ENCODE measurements around the gene PCSK6.
A peak's percentile ranks its signal among the peaks of the same experiment; 100 is the strongest.

Gene PCSK6

GRCh38 chr15:101491734-101492640 lies 2.5 kb upstream of the PCSK6 start:
- no peak for DNase-seq (ENCODE audit: low read depth, low spot score)
- no peaks in the 10 kb centered on the region for H3K36me3 ChIP-seq (ENCODE audit: control insufficient read depth, insufficient read depth, low read length)
- peaks cover 20% of the 10 kb centered on the region; the same call in 1 of the 2 replicates for H3K27me3 ChIP-seq (ENCODE audit: control insufficient read depth, insufficient read depth, low read length)
- H3K9me3 ChIP-seq (ENCODE audit: control insufficient read depth, insufficient read depth, low read length): no peaks in the 10 kb centered on the region
- no peak overlapping the region for H3K4me3 ChIP-seq (ENCODE audit: low read length)
- H3K4me1 ChIP-seq (ENCODE audit: control insufficient read depth, insufficient read depth, low read length): peaks cover 5% of the 10 kb centered on the region; the same call in 1 of the 2 replicates
- no CpG with 5 or more reads among the region's 18 CpGs for WGBS (ENCODE audit: insufficient coverage, insufficient read length)
- H3K27ac ChIP-seq (ENCODE audit: low read length): no peak overlapping the region

- peaks cover 25% of the 10 kb centered on the region; the same call in 1 of the 2 replicates for H3K27me3 ChIP-seq (ENCODE audit: control insufficient read depth, insufficient read depth, low read length)
- no peak overlapping the region for H3K27ac ChIP-seq (ENCODE audit: low read length)
- WGBS (ENCODE audit: insufficient coverage, insufficient read length): no CpG with 5 or more reads among the region's 16 CpGs
- peaks cover 4% of the 10 kb centered on the region; the same call in 1 of the 2 replicates for H3K4me1 ChIP-seq (ENCODE audit: control insufficient read depth, insufficient read depth, low read length)
- no peak for DNase-seq (ENCODE audit: low read depth, low spot score)
- no peaks in the 10 kb centered on the region for H3K36me3 ChIP-seq (ENCODE audit: control insufficient read depth, insufficient read depth, low read length)
- H3K4me3 ChIP-seq (ENCODE audit: low read length): no peak overlapping the region
- H3K9me3 ChIP-seq (ENCODE audit: control insufficient read depth, insufficient read depth, low read length): no peaks in the 10 kb centered on the region
Measured at GRCh38 chr15:101490922-101491733, 1.6 kb upstream of the PCSK6 start.

- H3K27me3 ChIP-seq (ENCODE audit: control insufficient read depth, insufficient read depth, low read length): peaks cover 25% of the 10 kb centered on the region; the same call in 1 of the 2 replicates
- no peak overlapping the region for H3K4me3 ChIP-seq (ENCODE audit: low read length)
Measured at GRCh38 chr15:101490408-101490891, 943 bp upstream of the PCSK6 start.

GRCh38 chr15:101489237-101489598 lies 289 bp downstream of the PCSK6 start:
- no peak for DNase-seq (ENCODE audit: low read depth, low spot score)
- Histone ChIP-seq H3K4me3 (ENCODE audit: low read length) (peak overlapping the region; percentile 56; the same call in 1 of the 2 replicates), H3K36me3 (ENCODE audit: control insufficient read depth, insufficient read depth, low read length) (no peaks in the 10 kb centered on the region), H3K27ac (ENCODE audit: low read length) (no peak overlapping the region), H3K27me3 (ENCODE audit: control insufficient read depth, insufficient read depth, low read length) (peaks cover 25% of the 10 kb centered on the region; the same call in 1 of the 2 replicates), H3K4me1 (ENCODE audit: control insufficient read depth, insufficient read depth, low read length) (peaks cover 1% of the 10 kb centered on the region; the same call in 1 of the 2 replicates), H3K9me3 (ENCODE audit: control insufficient read depth, insufficient read depth, low read length) (no peaks in the 10 kb centered on the region)
- no CpG with 5 or more reads among the region's 62 CpGs for WGBS (ENCODE audit: insufficient coverage, insufficient read length)

More at GRCh38 chr15:101490408-101490891, 943 bp upstream of the PCSK6 start:
- DNase-seq (ENCODE audit: low read depth, low spot score): no peak
- H3K4me1 ChIP-seq (ENCODE audit: control insufficient read depth, insufficient read depth, low read length): peaks cover 2% of the 10 kb centered on the region; the same call in 1 of the 2 replicates
- no peaks in the 10 kb centered on the region for H3K9me3 ChIP-seq (ENCODE audit: control insufficient read depth, insufficient read depth, low read length)
- no peak overlapping the region for H3K27ac ChIP-seq (ENCODE audit: low read length)
- WGBS (ENCODE audit: insufficient coverage, insufficient read length): no CpG with 5 or more reads among the region's 15 CpGs
- H3K36me3 ChIP-seq (ENCODE audit: control insufficient read depth, insufficient read depth, low read length): no peaks in the 10 kb centered on the region

GRCh38 chr15:101488300-101489164 lies 975 bp downstream of the PCSK6 start:
- whole genome bisulfite sequencing (ENCODE audit: insufficient coverage, insufficient read length): no CpG with 5 or more reads among the region's 85 CpGs
- no peak for DNase-seq (ENCODE audit: low read depth, low spot score)
- peak overlapping the region; percentile 56 for H3K4me3 ChIP-seq (ENCODE audit: low read length)
- no peaks in the 10 kb centered on the region for H3K36me3 ChIP-seq (ENCODE audit: control insufficient read depth, insufficient read depth, low read length)
- H3K27ac ChIP-seq (ENCODE audit: low read length): no peak overlapping the region
- no peaks in the 10 kb centered on the region for H3K9me3 ChIP-seq (ENCODE audit: control insufficient read depth, insufficient read depth, low read length)
- peaks cover 1% of the 10 kb centered on the region; the same call in 1 of the 2 replicates for H3K4me1 ChIP-seq (ENCODE audit: control insufficient read depth, insufficient read depth, low read length)
- H3K27me3 ChIP-seq (ENCODE audit: control insufficient read depth, insufficient read depth, low read length): peaks cover 25% of the 10 kb centered on the region; the same call in 1 of the 2 replicates

GRCh38 chr15:101486696-101487459 lies 2.6 kb downstream of the PCSK6 start:
- WGBS (ENCODE audit: insufficient coverage, insufficient read length): no CpG with 5 or more reads among the region's 14 CpGs
- Histone ChIP-seq H3K27me3 (ENCODE audit: control insufficient read depth, insufficient read depth, low read length) (peaks cover 25% of the 10 kb centered on the region; the same call in 1 of the 2 replicates), H3K36me3 (ENCODE audit: control insufficient read depth, insufficient read depth, low read length) (no peaks in the 10 kb centered on the region), H3K9me3 (ENCODE audit: control insufficient read depth, insufficient read depth, low read length) (no peaks in the 10 kb centered on the region), H3K27ac (ENCODE audit: low read length) (no peak overlapping the region), H3K4me1 (ENCODE audit: control insufficient read depth, insufficient read depth, low read length) (peaks cover 1% of the 10 kb centered on the region; the same call in 1 of the 2 replicates), H3K4me3 (ENCODE audit: low read length) (no peak overlapping the region)
- DNase-seq (ENCODE audit: low read depth, low spot score): no peak

- no peaks in the 10 kb centered on the region for H3K36me3 ChIP-seq (ENCODE audit: control insufficient read depth, insufficient read depth, low read length)
Measured at GRCh38 chr15:101483462-101483861, 6.0 kb downstream of the PCSK6 start.

GRCh38 chr15:101482526-101483371 lies 6.8 kb downstream of the PCSK6 start:
- no CpG with 5 or more reads among the region's 21 CpGs for WGBS (ENCODE audit: insufficient coverage, insufficient read length)
- H3K27me3 ChIP-seq (ENCODE audit: control insufficient read depth, insufficient read depth, low read length): peaks cover 8% of the 10 kb centered on the region; the same call in 1 of the 2 replicates
- no peaks in the 10 kb centered on the region for H3K4me1 ChIP-seq (ENCODE audit: control insufficient read depth, insufficient read depth, low read length)
- no peaks in the 10 kb centered on the region for H3K36me3 ChIP-seq (ENCODE audit: control insufficient read depth, insufficient read depth, low read length)
- no peak overlapping the region for H3K4me3 ChIP-seq (ENCODE audit: low read length)
- DNase-seq (ENCODE audit: low read depth, low spot score): no peak
- no peak overlapping the region for H3K27ac ChIP-seq (ENCODE audit: low read length)
- no peaks in the 10 kb centered on the region for H3K9me3 ChIP-seq (ENCODE audit: control insufficient read depth, insufficient read depth, low read length)

More at GRCh38 chr15:101483462-101483861, 6.0 kb downstream of the PCSK6 start:
- peaks cover 13% of the 10 kb centered on the region; the same call in 1 of the 2 replicates for H3K27me3 ChIP-seq (ENCODE audit: control insufficient read depth, insufficient read depth, low read length)
- H3K4me3 ChIP-seq (ENCODE audit: low read length): no peak overlapping the region
- DNase-seq (ENCODE audit: low read depth, low spot score): no peak
- no peaks in the 10 kb centered on the region for H3K9me3 ChIP-seq (ENCODE audit: control insufficient read depth, insufficient read depth, low read length)
- no peaks in the 10 kb centered on the region for H3K4me1 ChIP-seq (ENCODE audit: control insufficient read depth, insufficient read depth, low read length)
- no CpG with 5 or more reads among the region's 6 CpGs for WGBS (ENCODE audit: insufficient coverage, insufficient read length)
- H3K27ac ChIP-seq (ENCODE audit: low read length): no peak overlapping the region

Data from iPS DF 6.9 (cell line).